GM12872 (cell line): ENCODE results near the gene ESF1.

Source experiments
- CTCF ChIP-seq: IDR thresholded peaks from 3 replicates; pipeline ENCODE4 v1.5.1; 2011; ENCODE audit warnings: low read depth, mild to moderate bottlenecking, low read length, moderate library complexity; ENCODE audit not compliant: insufficient read depth

Gene ESF1

GRCh38 chr20:13784893-13785715 is at the start of gene ESF1, which contains the start of gene NDUFAF5:
ESF1 (minus strand) TSS chr20:13784919; CDS start chr20:13783140, 1,779 bp downstream.
NDUFAF5 (plus strand) TSS chr20:13785028; CDS start chr20:13785069, 41 bp downstream.
- TF ChIP-seq CTCF: no peak

GRCh38 chr20:13831476-13831875 is 46.8 kb upstream of the ESF1 start:
- TF ChIP-seq CTCF: no peak

- no peak for TF ChIP-seq CTCF
Measured at GRCh38 chr20:13825465-13825864, 40.7 kb upstream of the ESF1 start.

- TF ChIP-seq CTCF: no peak
Measured at GRCh38 chr20:13824459-13824858, 39.7 kb upstream of the ESF1 start.

GRCh38 chr20:13822459-13822858 is 37.7 kb upstream of the ESF1 start:
- TF ChIP-seq CTCF: no peak

- TF ChIP-seq CTCF: no peak
Measured at GRCh38 chr20:13821876-13822275, 37.2 kb upstream of the ESF1 start.

GRCh38 chr20:13819885-13820645 is 35.3 kb upstream of the ESF1 start:
- TF ChIP-seq CTCF: peak; percentile 60
